ENCODE data around the gene C11orf98. TPM values are rescaled to one million over a fixed set of nuclear protein-coding genes. Genes with fewer than 3 reads are reported as not detected.
A peak's percentile ranks its signal among the peaks of the same experiment; 100 is the strongest.
"Not testable (repeated sequence)": the region's sequence is repeated elsewhere in the genome, so short reads cannot be mapped to it uniquely, and the experiment has no call there.

C11orf98 gene
- total RNA-seq, 1 donor from 2014 or later = 27.1 TPM

DNA sequence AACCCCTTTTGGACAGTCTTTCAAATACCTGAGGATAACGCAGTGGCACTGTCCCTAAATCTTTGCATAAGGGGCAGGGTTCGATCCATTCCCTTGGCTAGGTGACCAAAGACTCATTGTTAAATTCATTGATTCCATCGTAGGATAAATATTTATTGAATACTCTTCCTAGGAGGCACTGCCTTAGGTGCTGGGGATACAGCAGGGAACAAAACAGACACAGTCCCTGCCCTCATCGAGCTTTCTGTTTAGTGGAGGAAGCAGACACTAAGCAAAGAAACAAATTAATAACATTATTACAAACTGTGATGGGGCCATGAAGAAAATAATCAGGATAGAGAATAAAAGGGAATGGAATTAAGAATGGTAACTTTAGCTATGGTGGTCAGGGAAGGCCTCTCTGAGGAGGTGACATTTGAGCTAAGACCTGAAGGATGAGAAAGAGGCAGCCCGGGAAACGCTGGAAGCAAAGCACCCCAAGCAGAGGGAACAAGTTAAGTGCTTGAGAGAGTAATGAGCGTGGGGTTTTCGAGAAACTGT lies 43.9 kb downstream of the C11orf98 start:
- ATAC-seq = no peak
- intact Hi-C loops (cut with micrococcal nuclease) = no loop called here
- DNase-seq = no peak

- ATAC-seq; intact Hi-C loops (cut with micrococcal nuclease); DNase-seq: not testable (repeated sequence)
Measured at GRCh38 chr11:62616957-62617356, 48.1 kb downstream of the C11orf98 start.

DNA sequence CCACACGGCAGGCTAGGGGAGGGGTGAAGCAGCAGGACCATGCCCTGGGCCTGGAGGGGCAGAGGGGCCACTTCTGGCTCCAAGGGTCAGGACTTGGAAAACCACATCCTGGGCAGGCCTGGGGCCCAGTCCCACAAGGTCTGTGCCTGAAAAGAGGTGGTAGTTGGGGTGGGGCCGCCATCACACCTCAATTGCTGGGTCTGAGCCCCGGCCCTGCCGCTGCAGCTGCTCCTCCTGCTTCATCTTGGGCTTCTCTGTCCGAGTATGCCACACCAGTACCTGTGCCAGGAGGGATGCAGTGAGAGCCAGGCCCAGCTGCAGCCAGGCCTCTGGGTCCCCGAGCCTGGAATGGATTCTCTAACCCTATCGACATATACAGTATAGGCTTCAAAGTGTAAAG lies 49.5 kb downstream of the C11orf98 start:
- intact Hi-C loops (cut with micrococcal nuclease) = no loop called here
- ATAC-seq (no peak), DNase-seq (no peak)

- no peak for ATAC-seq
- DNase-seq = no peak
- intact Hi-C loops (cut with micrococcal nuclease) = no loop called here
Measured at GRCh38 chr11:62614275-62614674, 50.7 kb downstream of the C11orf98 start.

GRCh38 chr11:62613291-62613778 lies 51.7 kb downstream of the C11orf98 start:
- intact Hi-C loops (cut with micrococcal nuclease) = no loop called here
- ATAC-seq (peak; percentile 2), DNase-seq (no peak)

Other genes with a start within 250 kb of the C11orf98 start
- not detected for gene SCGB1A1, start 246.2 kb downstream of the C11orf98 start, total RNA-seq
- gene AHNAK, start 118.4 kb downstream of the C11orf98 start, total RNA-seq = 354 TPM
- 804 TPM for gene EEF1G, start 91.3 kb downstream of the C11orf98 start, total RNA-seq
- 12.3 TPM for gene TUT1, start 73.7 kb downstream of the C11orf98 start, total RNA-seq
- 33.1 TPM for gene MTA2, start 63.3 kb downstream of the C11orf98 start, total RNA-seq
- gene EML3, start 52.4 kb downstream of the C11orf98 start, total RNA-seq = 12.9 TPM
- 1.7 TPM for gene ROM1, start 52.0 kb downstream of the C11orf98 start, total RNA-seq
- gene B3GAT3, start 43.2 kb downstream of the C11orf98 start, total RNA-seq = 12.1 TPM
- 106 TPM for gene GANAB, start 18.6 kb downstream of the C11orf98 start, total RNA-seq
- 12.0 TPM for gene INTS5, start 11.9 kb downstream of the C11orf98 start, total RNA-seq
- 3.1 TPM for gene CSKMT, start 102 bp upstream of the C11orf98 start, total RNA-seq
- gene UQCC3, start 6.5 kb upstream of the C11orf98 start, total RNA-seq = 7.7 TPM
- 1.7 TPM for gene LBHD1, start 7.1 kb upstream of the C11orf98 start, total RNA-seq
- gene UBXN1, start 13.9 kb upstream of the C11orf98 start, total RNA-seq = 88.6 TPM
- 3.4 TPM for gene LRRN4CL, start 24.3 kb upstream of the C11orf98 start, total RNA-seq
- gene BSCL2, start 42.2 kb upstream of the C11orf98 start, total RNA-seq = 15.2 TPM
- not detected for gene GNG3, start 42.5 kb upstream of the C11orf98 start, total RNA-seq
- gene HNRNPUL2, start 62.2 kb upstream of the C11orf98 start, total RNA-seq = 35.8 TPM
- 15.1 TPM for gene TTC9C, start 63.3 kb upstream of the C11orf98 start, total RNA-seq
- 10.1 TPM for gene ZBTB3, start 89.0 kb upstream of the C11orf98 start, total RNA-seq
- gene POLR2G, start 96.4 kb upstream of the C11orf98 start, total RNA-seq = 43.5 TPM
- 8.8 TPM for gene TAF6L, start 106.2 kb upstream of the C11orf98 start, total RNA-seq
- gene TMEM179B, start 122.2 kb upstream of the C11orf98 start, total RNA-seq = 16.9 TPM
- 21.7 TPM for gene TMEM223, start 126.8 kb upstream of the C11orf98 start, total RNA-seq
- gene NXF1, start 140.2 kb upstream of the C11orf98 start, total RNA-seq = 49.6 TPM
- 19.5 TPM for gene STX5, start 166.8 kb upstream of the C11orf98 start, total RNA-seq
- not detected for gene TEX54, start 167.6 kb upstream of the C11orf98 start, total RNA-seq
- 25.8 TPM for gene WDR74, start 174.4 kb upstream of the C11orf98 start, total RNA-seq
- gene SLC3A2, start 215.7 kb upstream of the C11orf98 start, total RNA-seq = 36.4 TPM

All from left ventricle myocardium superior (tissue), 1 donor.